HG03575 (cell line): ENCODE data around the gene OSBPL2.

Experiments
- ATAC-seq: cut with Tn5 transposase; IDR thresholded peaks from one replicate; pipeline ENCODE4 v1.9.1; 2021; ENCODE audit not compliant: unreplicated experiment, insufficient number of reproducible peaks, low FRiP score; ENCODE audit errors: extremely low read depth

The OSBPL2 gene

GRCh38 chr20:62203378-62204030, 34.8 kb upstream of the OSBPL2 start:
- no peak for ATAC-seq

- ATAC-seq: no peak
Measured at GRCh38 chr20:62205618-62206387, 32.5 kb upstream of the OSBPL2 start.

- no peak for ATAC-seq
Measured at GRCh38 chr20:62206388-62206775, 31.9 kb upstream of the OSBPL2 start.

GRCh38 chr20:62208061-62208794, 30.1 kb upstream of the OSBPL2 start:
- no peak for ATAC-seq

GRCh38 chr20:62208795-62209755, 29.2 kb upstream of the OSBPL2 start:
- no peak for ATAC-seq

- ATAC-seq: no peak
Measured at GRCh38 chr20:62209850-62210495, 28.3 kb upstream of the OSBPL2 start.

GRCh38 chr20:62210496-62210855, 27.8 kb upstream of the OSBPL2 start:
- ATAC-seq: no peak

GRCh38 chr20:62211216-62211615, 27.1 kb upstream of the OSBPL2 start:
- no peak for ATAC-seq

- ATAC-seq: no peak
Measured at GRCh38 chr20:62211769-62212288, 26.5 kb upstream of the OSBPL2 start.

GRCh38 chr20:62212299-62212698, 26.0 kb upstream of the OSBPL2 start:
- no peak for ATAC-seq

GRCh38 chr20:62214067-62214466, 24.3 kb upstream of the OSBPL2 start:
- no peak for ATAC-seq

GRCh38 chr20:62215020-62215990, 23.0 kb upstream of the OSBPL2 start:
- ATAC-seq: no peak

GRCh38 chr20:62215991-62216635, 22.2 kb upstream of the OSBPL2 start:
- no peak for ATAC-seq

- no peak for ATAC-seq
Measured at GRCh38 chr20:62216636-62217566, 21.4 kb upstream of the OSBPL2 start.

- no peak for ATAC-seq
Measured at GRCh38 chr20:62217913-62218773, 20.2 kb upstream of the OSBPL2 start.
